Measurements from ENCODE around the gene IL1A. TPM values are rescaled to one million over a fixed set of nuclear protein-coding genes. Genes with fewer than 3 reads are reported as not detected.

Gene IL1A
- total and polyA plus RNA-seq, 2 experiments from 2014 or later = 1.4 to 2.3 TPM

DNA sequence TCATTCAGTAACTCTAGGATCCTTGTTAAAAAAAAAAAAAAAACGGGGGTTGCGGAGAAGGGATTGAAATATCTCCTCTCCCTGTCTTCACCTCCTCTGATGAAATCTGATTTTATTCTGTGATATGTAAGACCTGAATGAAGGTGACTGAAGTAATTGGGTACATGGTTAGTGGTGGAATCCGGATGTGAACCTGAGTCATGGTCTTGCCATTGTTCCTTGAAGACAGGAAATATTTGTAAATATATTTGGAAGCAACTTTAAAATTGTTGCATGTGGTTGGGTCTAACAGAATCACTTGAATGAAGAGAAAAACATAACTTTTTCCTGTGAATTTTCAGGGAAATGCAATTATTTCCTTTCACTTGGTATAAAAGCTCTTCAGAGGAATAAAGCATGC, 3.0 kb upstream of the IL1A start:
- TF ChIP-seq EZH2 (IDR thresholded peaks at IDR 0.05; ENCODE audit: borderline replicate concordance) (no peak), EZH2phosphoT487 (IDR thresholded peaks at IDR 0.05; ENCODE audit: low read depth, severe bottlenecking, unreplicated experiment) (no peak)
- TF ChIP-seq, protein P1, sequence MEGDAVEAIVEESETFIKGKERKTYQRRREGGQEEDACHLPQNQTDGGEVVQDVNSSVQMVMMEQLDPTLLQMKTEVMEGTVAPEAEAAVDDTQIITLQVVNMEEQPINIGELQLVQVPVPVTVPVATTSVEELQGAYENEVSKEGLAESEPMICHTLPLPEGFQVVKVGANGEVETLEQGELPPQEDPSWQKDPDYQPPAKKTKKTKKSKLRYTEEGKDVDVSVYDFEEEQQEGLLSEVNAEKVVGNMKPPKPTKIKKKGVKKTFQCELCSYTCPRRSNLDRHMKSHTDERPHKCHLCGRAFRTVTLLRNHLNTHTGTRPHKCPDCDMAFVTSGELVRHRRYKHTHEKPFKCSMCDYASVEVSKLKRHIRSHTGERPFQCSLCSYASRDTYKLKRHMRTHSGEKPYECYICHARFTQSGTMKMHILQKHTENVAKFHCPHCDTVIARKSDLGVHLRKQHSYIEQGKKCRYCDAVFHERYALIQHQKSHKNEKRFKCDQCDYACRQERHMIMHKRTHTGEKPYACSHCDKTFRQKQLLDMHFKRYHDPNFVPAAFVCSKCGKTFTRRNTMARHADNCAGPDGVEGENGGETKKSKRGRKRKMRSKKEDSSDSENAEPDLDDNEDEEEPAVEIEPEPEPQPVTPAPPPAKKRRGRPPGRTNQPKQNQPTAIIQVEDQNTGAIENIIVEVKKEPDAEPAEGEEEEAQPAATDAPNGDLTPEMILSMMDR (IDR thresholded peaks at IDR 0.05; ENCODE audit: poor library complexity) = no peak
- Histone ChIP-seq H3K27me3 (no peaks in the 10 kb centered on the region), H3K27ac (no peak overlapping the region), H3K9me2 (replicated peaks; ENCODE audit: insufficient read depth) (no peaks in the 10 kb centered on the region), H4K20me1 (ENCODE audit: insufficient read depth, poor library complexity, severe bottlenecking) (no peaks in the 10 kb centered on the region), H2AFZ (no peak overlapping the region), H3K79me2 (no peaks in the 10 kb centered on the region), H3K4me1 (ENCODE audit: insufficient read depth) (no peaks in the 10 kb centered on the region), H3K36me3 (replicated peaks; ENCODE audit: insufficient read depth, low read depth) (no peaks in the 10 kb centered on the region), H3K9me3 (ENCODE audit: low read depth) (no peaks in the 10 kb centered on the region), H3K4me2 (no peak overlapping the region), H3K4me3 (no peak overlapping the region)
- no peak for DNase-seq (ENCODE audit: low spot score)
- 93% methylated on average over 3 of the region's 3 CpGs for WGBS (ENCODE audit: low lambda C conversion rate, missing lambda C conversion rate)

DNA sequence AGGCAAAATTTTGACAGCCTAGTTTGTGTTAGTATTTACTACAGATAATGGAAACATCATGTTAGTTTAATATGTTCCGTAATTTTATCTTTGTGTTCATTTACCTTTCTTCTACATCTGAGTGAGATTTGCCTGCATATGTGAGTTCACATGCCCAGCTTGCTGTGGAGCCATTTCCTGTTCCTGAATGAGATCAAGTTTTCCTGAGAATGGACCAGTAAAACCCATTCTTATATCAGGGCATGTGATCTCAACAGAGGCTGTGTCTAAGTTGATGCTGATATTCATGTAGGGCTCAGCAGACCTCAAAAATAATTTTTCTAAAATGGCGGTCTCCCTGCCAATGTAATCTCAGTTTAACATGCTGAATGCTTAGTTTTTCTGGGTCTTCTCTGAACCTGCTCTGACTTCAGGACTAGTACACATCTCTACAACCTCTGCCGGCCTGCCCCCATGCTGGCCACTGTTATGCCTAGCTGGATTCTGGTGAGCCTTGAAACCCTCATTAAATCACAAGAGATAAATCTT, 1.0 kb downstream of the IL1A start:
- Histone ChIP-seq H3K4me2 (peak overlapping the region; percentile 65), H3K9me2 (replicated peaks; ENCODE audit: insufficient read depth) (no peaks in the 10 kb centered on the region), H3K9me3 (ENCODE audit: low read depth) (no peaks in the 10 kb centered on the region), H2AFZ (no peak overlapping the region), H3K27me3 (no peaks in the 10 kb centered on the region), H3K79me2 (no peaks in the 10 kb centered on the region), H3K4me3 (no peak overlapping the region), H3K4me1 (ENCODE audit: insufficient read depth) (no peaks in the 10 kb centered on the region), H3K27ac (no peak overlapping the region), H4K20me1 (ENCODE audit: insufficient read depth, poor library complexity, severe bottlenecking) (no peaks in the 10 kb centered on the region), H3K36me3 (replicated peaks; ENCODE audit: insufficient read depth, low read depth) (no peaks in the 10 kb centered on the region)
- 93% methylated on average over 3 of the region's 3 CpGs for WGBS (ENCODE audit: low lambda C conversion rate, missing lambda C conversion rate)
- TF ChIP-seq, protein P1 (IDR thresholded peaks at IDR 0.05; ENCODE audit: poor library complexity) = no peak
- no peak for TF ChIP-seq EZH2phosphoT487 (IDR thresholded peaks at IDR 0.05; ENCODE audit: low read depth, severe bottlenecking, unreplicated experiment)
- no peak for TF ChIP-seq EZH2 (IDR thresholded peaks at IDR 0.05; ENCODE audit: borderline replicate concordance)
- DNase-seq (ENCODE audit: low spot score) = no peak

DNA sequence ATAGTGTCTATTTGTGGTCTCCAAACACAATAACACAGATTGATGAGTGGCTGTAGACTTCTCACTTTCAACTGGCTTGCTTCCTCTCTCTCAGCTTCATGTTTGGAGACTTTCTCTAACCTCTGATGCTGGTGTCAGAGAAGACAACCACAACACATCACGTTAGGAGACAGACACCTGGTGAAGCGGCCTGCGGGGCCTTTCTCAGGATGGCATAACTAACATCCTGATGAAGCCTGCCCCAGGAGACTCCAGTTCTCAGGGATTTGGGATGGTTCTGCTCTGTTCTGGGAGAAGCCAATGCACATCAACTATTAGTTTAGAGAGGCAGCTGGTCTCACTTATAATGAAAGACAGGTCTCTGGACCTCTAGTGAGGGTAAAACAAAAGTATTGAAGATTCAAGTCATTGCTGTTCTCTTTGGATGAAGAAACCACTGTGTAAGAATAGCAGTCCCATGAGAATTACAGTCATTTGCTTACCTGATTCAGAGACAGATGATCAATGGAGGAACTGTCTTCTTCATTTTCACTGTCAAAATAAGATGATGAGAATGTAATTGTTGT, 2.0 kb downstream of the IL1A start:
- no peak overlapping the region for H2AFZ ChIP-seq
- no peaks in the 10 kb centered on the region for H3K79me2 ChIP-seq
- no peaks in the 10 kb centered on the region for H4K20me1 ChIP-seq (ENCODE audit: insufficient read depth, poor library complexity, severe bottlenecking)
- no peaks in the 10 kb centered on the region for H3K27me3 ChIP-seq
- H3K36me3 ChIP-seq (replicated peaks; ENCODE audit: insufficient read depth, low read depth) = no peaks in the 10 kb centered on the region
- no peak for DNase-seq (ENCODE audit: low spot score)
- H3K27ac ChIP-seq = no peak overlapping the region
- no peaks in the 10 kb centered on the region for H3K9me2 ChIP-seq (replicated peaks; ENCODE audit: insufficient read depth)
- 81% methylated on average over 3 of the region's 3 CpGs for WGBS (ENCODE audit: low lambda C conversion rate, missing lambda C conversion rate)
- H3K9me3 ChIP-seq (ENCODE audit: low read depth) = no peaks in the 10 kb centered on the region
- H3K4me3 ChIP-seq = no peak overlapping the region
- no peaks in the 10 kb centered on the region for H3K4me1 ChIP-seq (ENCODE audit: insufficient read depth)
- no peak overlapping the region for H3K4me2 ChIP-seq
- TF ChIP-seq EZH2 (IDR thresholded peaks at IDR 0.05; ENCODE audit: borderline replicate concordance) (no peak), EZH2phosphoT487 (IDR thresholded peaks at IDR 0.05; ENCODE audit: low read depth, severe bottlenecking, unreplicated experiment) (no peak)
- TF ChIP-seq, protein P1 (IDR thresholded peaks at IDR 0.05; ENCODE audit: poor library complexity) = no peak
